H9 (cell line): ENCODE data around the gene CHST1. TPM values are rescaled to one million over a fixed set of nuclear protein-coding genes. Genes with fewer than 3 reads are reported as not detected.

Experiments used
- DNase-seq: peaks from one replicate; pipeline ENCODE4 v3.0.0-alpha.2; 2017
- H2AFZ ChIP-seq: one replicate; pipeline ENCODE4 v1.6.1; 2013; ENCODE audit warnings: mild to moderate bottlenecking, low read length, control low read depth, moderate library complexity
- H2AK5ac ChIP-seq: 2 replicates; pipeline ENCODE4 v1.6.1; 2013; ENCODE audit warnings: low read length, control low read depth, mixed read lengths; ENCODE audit not compliant: insufficient read length
- H2BK120ac ChIP-seq: one replicate; pipeline ENCODE4 v1.6.1; 2013; ENCODE audit warnings: low read depth, mild to moderate bottlenecking, low read length, control low read depth, inconsistent platforms; ENCODE audit not compliant: poor library complexity, severe bottlenecking
- H2BK12ac ChIP-seq: 2 replicates; pipeline ENCODE4 v1.6.1; 2013; ENCODE audit warnings: low read length, control low read depth, mixed read lengths, low read depth; ENCODE audit not compliant: insufficient read length
- H2BK15ac ChIP-seq: 2 replicates; pipeline ENCODE4 v1.6.1; 2013; ENCODE audit warnings: low read depth, low read length, control low read depth
- H2BK20ac ChIP-seq: one replicate; pipeline ENCODE4 v1.6.1; 2013; ENCODE audit warnings: low read depth, mild to moderate bottlenecking, low read length, control low read depth, inconsistent platforms; ENCODE audit not compliant: poor library complexity, severe bottlenecking
- H2BK5ac ChIP-seq: 2 replicates; pipeline ENCODE4 v1.6.1; 2013; ENCODE audit warnings: low read length, control low read depth, mixed read lengths; ENCODE audit not compliant: insufficient read length
- H3K14ac ChIP-seq: 2 replicates; pipeline ENCODE4 v1.6.1; 2013; ENCODE audit warnings: low read length, control low read depth; ENCODE audit not compliant: insufficient read depth
- H3K18ac ChIP-seq: 2 replicates; pipeline ENCODE4 v1.6.1; 2013; ENCODE audit warnings: low read depth, mild to moderate bottlenecking, mixed read lengths, low read length, control low read depth; ENCODE audit not compliant: insufficient read length
- H3K23ac ChIP-seq: 2 replicates; pipeline ENCODE4 v1.6.1; 2013; ENCODE audit warnings: low read length, control low read depth, mixed read lengths, low read depth; ENCODE audit not compliant: insufficient read length
- H3K23me2 ChIP-seq: 2 replicates; pipeline ENCODE4 v1.6.1; 2013; ENCODE audit warnings: low read depth, mild to moderate bottlenecking, mixed read lengths, low read length, control low read depth; ENCODE audit not compliant: insufficient read length, poor library complexity, severe bottlenecking
- H3K27ac ChIP-seq: 2 replicates; pipeline ENCODE4 v1.5.1; 2013; ENCODE audit warnings: low read length, control low read depth, mixed read lengths, low read depth; ENCODE audit not compliant: insufficient read length
- H3K27me3 ChIP-seq: 2 replicates; pipeline ENCODE4 v1.6.1; 2013; ENCODE audit warnings: low read length, control low read depth, inconsistent platforms; ENCODE audit not compliant: insufficient read depth
- H3K4ac ChIP-seq: 2 replicates; pipeline ENCODE4 v1.6.1; 2013; ENCODE audit warnings: low read depth, mild to moderate bottlenecking, control low read depth, inconsistent platforms, low read length, moderate library complexity
- H3K4me1 ChIP-seq: 2 replicates; pipeline ENCODE4 v1.6.1; 2013; ENCODE audit warnings: low read length, control low read depth, inconsistent platforms; ENCODE audit not compliant: insufficient read depth
- H3K4me2 ChIP-seq: 2 replicates; pipeline ENCODE4 v1.6.1; 2013; ENCODE audit warnings: low read length, control low read depth, mixed read lengths; ENCODE audit not compliant: insufficient read length, insufficient read depth
- H3K56ac ChIP-seq: 2 replicates; pipeline ENCODE4 v1.6.1; 2013; ENCODE audit warnings: low read depth, mild to moderate bottlenecking, mixed read lengths, low read length, control low read depth; ENCODE audit not compliant: insufficient read length
- H3K79me1 ChIP-seq: 2 replicates; pipeline ENCODE4 v1.6.1; 2013; ENCODE audit warnings: low read depth, mild to moderate bottlenecking, moderate library complexity, low read length, control low read depth, inconsistent platforms; ENCODE audit not compliant: insufficient read depth, poor library complexity, severe bottlenecking
- H3K79me2 ChIP-seq: 2 replicates; pipeline ENCODE4 v1.6.1; 2013; ENCODE audit warnings: low read length, control low read depth, inconsistent platforms; ENCODE audit not compliant: insufficient read depth
- H3K9ac ChIP-seq: 2 replicates; pipeline ENCODE4 v1.6.1; 2013; ENCODE audit warnings: low read length, control low read depth, mixed read lengths; ENCODE audit not compliant: insufficient read length; ENCODE audit errors: extremely low read depth
- H3K9me3 ChIP-seq: one replicate; pipeline ENCODE4 v1.6.1; 2013; ENCODE audit warnings: low read depth, low read length, inconsistent platforms; ENCODE audit not compliant: control insufficient read depth
- H3T11ph ChIP-seq: one replicate; pipeline ENCODE4 v1.6.1; 2013; ENCODE audit warnings: mild to moderate bottlenecking, low read length, control low read depth, inconsistent platforms
- H4K20me1 ChIP-seq: one replicate; pipeline ENCODE4 v1.6.1; 2013; ENCODE audit not compliant: control insufficient read depth, insufficient read length, insufficient read depth
- H4K5ac ChIP-seq: 2 replicates; pipeline ENCODE4 v1.6.1; 2013; ENCODE audit warnings: low read depth, mild to moderate bottlenecking, mixed read lengths, low read length, control low read depth; ENCODE audit not compliant: insufficient read length
- H4K8ac ChIP-seq: replicated peaks from 2 replicates; pipeline ENCODE4 v1.6.1; 2013; ENCODE audit warnings: low read length, control low read depth, mixed read lengths, low read depth; ENCODE audit not compliant: insufficient read length
- H4K91ac ChIP-seq: 2 replicates; pipeline ENCODE4 v1.6.1; 2013; ENCODE audit warnings: low read depth, mild to moderate bottlenecking, moderate library complexity, mixed read lengths, low read length, control low read depth; ENCODE audit not compliant: insufficient read length
- H3K27ac Mint-ChIP-seq, 3 experiments: 2 replicates in 2 of 3; 3 replicates in 1 of 3; pipeline ENCODE4 v1.8.0; 2020 to 2021; ENCODE audit warnings: mixed read lengths in 3 of 3, mild to moderate bottlenecking in 1 of 3, moderate library complexity in 1 of 3
- H3K27me3 Mint-ChIP-seq: 2 replicates; pipeline ENCODE4 v1.8.0; 2021; ENCODE audit warnings: low read depth, mild to moderate bottlenecking, moderate library complexity, mixed read lengths
- H3K36me3 Mint-ChIP-seq, 3 experiments: 2 replicates in 2 of 3; 3 replicates in 1 of 3; pipeline ENCODE4 v1.8.0; 2020 to 2021; ENCODE audit warnings: low read depth in 3 of 3, mixed read lengths in 3 of 3; ENCODE audit not compliant: insufficient read depth in 1 of 3
- H3K4me1 Mint-ChIP-seq, 2 experiments: 2 replicates each; pipeline ENCODE4 v1.8.0; 2020; ENCODE audit warnings: mixed read lengths in 2 of 2
- H3K4me3 Mint-ChIP-seq, 2 experiments: 2 replicates in 1 of 2; 3 replicates in 1 of 2; pipeline ENCODE4 v1.8.0; 2020 to 2021; ENCODE audit warnings: mild to moderate bottlenecking in 2 of 2, mixed read lengths in 2 of 2, moderate library complexity in 1 of 2
- H3K9me3 Mint-ChIP-seq, 2 experiments: 2 replicates in 1 of 2; 3 replicates in 1 of 2; pipeline ENCODE4 v1.8.0; 2020; ENCODE audit warnings: mild to moderate bottlenecking in 2 of 2, mixed read lengths in 2 of 2, moderate library complexity in 1 of 2
- CTCF ChIP-seq: fragments of 200-600 bp; sonication (generic); conservative IDR thresholded peaks from 3 replicates; pipeline ENCODE4 v1.8.0; 2021; ENCODE audit warnings: antibody characterized with exemption, mild to moderate bottlenecking
- WGBS: extraction: QIAGEN DNeasy Blood & Tissue Kit; methylation state at CpG from one replicate; pipeline ENCODE4 v1.1.7; 2013; ENCODE audit warnings: missing lambda C conversion rate, low lambda C conversion rate, mixed read lengths; ENCODE audit not compliant: insufficient read length; ENCODE audit errors: extremely low coverage; 5-methylcytosine and 5-hydroxymethylcytosine counted together
- total RNA-seq: library from RNA; stranded (reverse); gene quantifications from 2 replicates; pipeline ENCODE4 v1.2.1, GENCODE V29; 2021

Gene CHST1
- total RNA-seq, 1 experiment from 2014 or later: 0.57 TPM

GRCh38 chr11:45666648-45667642 lies 1.5 kb upstream of the CHST1 start:
- Mint-ChIP-seq H3K27ac (no peak overlapping the region), H3K27me3 (peaks cover 68% of the 10 kb centered on the region), H3K9me3 (no peaks in the 10 kb centered on the region; a peak in 1 of 5 replicates), H3K36me3 (no peaks in the 10 kb centered on the region), H3K4me3 (peak overlapping the region; percentile 7 to 81; a peak in 3 of 5 replicates), H3K4me1 (peaks cover 22 to 29% of the 10 kb centered on the region in 2 experiments)
- Histone ChIP-seq H3K18ac (no peak overlapping the region), H3K56ac (no peak overlapping the region), H2BK12ac (no peak overlapping the region), H3K79me2 (no peaks in the 10 kb centered on the region), H2BK120ac (no peak overlapping the region), H3K4ac (no peak overlapping the region), H3K27me3 (peaks cover 17% of the 10 kb centered on the region; the same call in 1 of the 2 replicates), H3K4me1 (no peaks in the 10 kb centered on the region; the same call in 1 of the 2 replicates), H2BK15ac (no peak overlapping the region), H2BK5ac (no peak overlapping the region), H3K14ac (no peak overlapping the region), H2AFZ (no peak overlapping the region), H2BK20ac (no peak overlapping the region), H3T11ph (no peak overlapping the region), H3K23me2 (peaks cover 10% of the 10 kb centered on the region), H3K27ac (no peak overlapping the region), H3K23ac (no peak overlapping the region), H4K8ac (no peak overlapping the region), H3K79me1 (no peaks in the 10 kb centered on the region), H3K9ac (no peak overlapping the region), H3K9me3 (no peaks in the 10 kb centered on the region), H4K5ac (no peak overlapping the region), H4K91ac (no peak overlapping the region), H2AK5ac (no peak overlapping the region), H4K20me1 (peaks cover 3% of the 10 kb centered on the region), H3K4me2 (no peak overlapping the region)
- TF ChIP-seq CTCF: no peak
- WGBS: no CpG with 5 or more reads among the region's 12 CpGs
- DNase-seq: no peak
